Islet precursor cell (in vitro differentiated cells): ENCODE measurements around the gene ARL9.

Experiments used
- DNase-seq: peaks from one replicate; pipeline ENCODE4 v3.0.0-alpha.2; 2018

ARL9 gene

GRCh38 chr4:56505269-56506130 is at the start of gene ARL9:
ARL9 (plus strand) TSS chr4:56505791; CDS start chr4:56505863, 72 bp downstream.
- DNase-seq = peak; percentile 83

- DNase-seq = no peak
These were observed 45.5 kb upstream of the ARL9 start for GRCh38 chr4:56460085-56460484.

- DNase-seq = no peak
These were observed 43.4 kb upstream of the ARL9 start for GRCh38 chr4:56462157-56462556.

GRCh38 chr4:56463711-56464110 is 41.9 kb upstream of the ARL9 start:
- DNase-seq = no peak

- no peak for DNase-seq
These were observed 41.0 kb upstream of the ARL9 start for GRCh38 chr4:56464581-56464980.

- no peak for DNase-seq
These were observed 39.8 kb upstream of the ARL9 start for GRCh38 chr4:56465599-56466295.

GRCh38 chr4:56466296-56466761 is 39.3 kb upstream of the ARL9 start:
- DNase-seq = peak; percentile 75

GRCh38 chr4:56466910-56467283 is 38.7 kb upstream of the ARL9 start:
- DNase-seq = no peak

- peak; percentile 96 for DNase-seq
These were observed 38.1 kb upstream of the ARL9 start, which contains the start of gene SRP72 for GRCh38 chr4:56467284-56468096. SRP72 (plus strand) TSS chr4:56467617; CDS start chr4:56467636, 19 bp downstream.

GRCh38 chr4:56468097-56468422 is 37.5 kb upstream of the ARL9 start:
- peak; percentile 77 for DNase-seq

GRCh38 chr4:56469489-56470210 is 35.9 kb upstream of the ARL9 start:
- DNase-seq = no peak

GRCh38 chr4:56475917-56476316 is 29.7 kb upstream of the ARL9 start:
- DNase-seq = no peak

GRCh38 chr4:56477192-56477702 is 28.3 kb upstream of the ARL9 start:
- no peak for DNase-seq

GRCh38 chr4:56480691-56481090 is 24.9 kb upstream of the ARL9 start:
- no peak for DNase-seq

- DNase-seq = no peak
These were observed 9.3 kb upstream of the ARL9 start for GRCh38 chr4:56496241-56496640.

- DNase-seq = no peak
These were observed 5.5 kb downstream of the ARL9 start for GRCh38 chr4:56511098-56511497.

GRCh38 chr4:56512166-56512565 is 6.6 kb downstream of the ARL9 start:
- no peak for DNase-seq

GRCh38 chr4:56513517-56513916 is 7.9 kb downstream of the ARL9 start:
- no peak for DNase-seq

- DNase-seq = peak; percentile 96
These were observed 24.9 kb downstream of the ARL9 start for GRCh38 chr4:56530269-56531148.

- DNase-seq = no peak
These were observed 25.7 kb downstream of the ARL9 start for GRCh38 chr4:56531149-56531770.

- no peak for DNase-seq
These were observed 26.2 kb downstream of the ARL9 start for GRCh38 chr4:56531823-56532222.
